ENCODE data around the gene TAC3.

Gene TAC3

GRCh38 chr12:57040750-57041149 lies 24.4 kb upstream of the TAC3 start:
- no peaks in the 10 kb centered on the region for H3K9me3 Mint-ChIP-seq
- H3K27ac Mint-ChIP-seq = no peak overlapping the region
- no peak overlapping the region for H3K4me3 Mint-ChIP-seq
- H3K36me3 Mint-ChIP-seq (ENCODE audit: low read depth) = no peaks in the 10 kb centered on the region
- DNase-seq = no peak
- H3K27me3 Mint-ChIP-seq (ENCODE audit: low read depth, poor library complexity) = peaks cover 34% of the 10 kb centered on the region
- no peaks in the 10 kb centered on the region for H3K4me1 Mint-ChIP-seq
- no peak for TF ChIP-seq CTCF (IDR thresholded peaks at IDR 0.05)

GRCh38 chr12:57040211-57040610 lies 23.9 kb upstream of the TAC3 start:
- no peaks in the 10 kb centered on the region for H3K9me3 Mint-ChIP-seq
- no peaks in the 10 kb centered on the region for H3K4me1 Mint-ChIP-seq
- H3K4me3 Mint-ChIP-seq = no peak overlapping the region
- H3K27ac Mint-ChIP-seq = no peak overlapping the region
- no peaks in the 10 kb centered on the region for H3K36me3 Mint-ChIP-seq (ENCODE audit: low read depth)
- H3K27me3 Mint-ChIP-seq (ENCODE audit: low read depth, poor library complexity) = peaks cover 32% of the 10 kb centered on the region
- no peak for DNase-seq
- no peak for TF ChIP-seq CTCF (IDR thresholded peaks at IDR 0.05)

GRCh38 chr12:57039016-57039798 lies 22.9 kb upstream of the TAC3 start:
- no peak for DNase-seq
- Mint-ChIP-seq H3K4me3 (no peak overlapping the region), H3K36me3 (ENCODE audit: low read depth) (no peaks in the 10 kb centered on the region), H3K27ac (no peak overlapping the region), H3K9me3 (no peaks in the 10 kb centered on the region), H3K4me1 (no peaks in the 10 kb centered on the region), H3K27me3 (ENCODE audit: low read depth, poor library complexity) (peaks cover 28% of the 10 kb centered on the region)
- no peak for TF ChIP-seq CTCF (IDR thresholded peaks at IDR 0.05)

- no peaks in the 10 kb centered on the region for H3K4me1 Mint-ChIP-seq
- no peak overlapping the region for H3K4me3 Mint-ChIP-seq
- H3K27me3 Mint-ChIP-seq (ENCODE audit: low read depth, poor library complexity) = peaks cover 21% of the 10 kb centered on the region
- H3K27ac Mint-ChIP-seq = no peak overlapping the region
- DNase-seq = no peak
- TF ChIP-seq CTCF (IDR thresholded peaks at IDR 0.05) = no peak
- no peaks in the 10 kb centered on the region for H3K9me3 Mint-ChIP-seq
- H3K36me3 Mint-ChIP-seq (ENCODE audit: low read depth) = no peaks in the 10 kb centered on the region
Observed at GRCh38 chr12:57037264-57037663, 20.9 kb upstream of the TAC3 start.

- Mint-ChIP-seq H3K4me3 (no peak overlapping the region), H3K9me3 (no peaks in the 10 kb centered on the region), H3K27ac (no peak overlapping the region), H3K27me3 (ENCODE audit: low read depth, poor library complexity) (peaks cover 11% of the 10 kb centered on the region), H3K4me1 (peaks cover 5% of the 10 kb centered on the region), H3K36me3 (ENCODE audit: low read depth) (no peaks in the 10 kb centered on the region)
- no peak for DNase-seq
- TF ChIP-seq CTCF (IDR thresholded peaks at IDR 0.05) = no peak
Observed at GRCh38 chr12:57033431-57033830, 17.1 kb upstream of the TAC3 start.

GRCh38 chr12:57031789-57032188 lies 15.5 kb upstream of the TAC3 start:
- Mint-ChIP-seq H3K4me3 (no peak overlapping the region), H3K36me3 (ENCODE audit: low read depth) (no peaks in the 10 kb centered on the region), H3K9me3 (no peaks in the 10 kb centered on the region), H3K27me3 (ENCODE audit: low read depth, poor library complexity) (peaks cover 18% of the 10 kb centered on the region), H3K27ac (no peak overlapping the region), H3K4me1 (peaks cover 21% of the 10 kb centered on the region)
- TF ChIP-seq CTCF (IDR thresholded peaks at IDR 0.05) = no peak
- DNase-seq = no peak
